GM21737 (cell line): Measurements from ENCODE around the gene OCA2.
"Not testable (repeated sequence)": the region's sequence is repeated elsewhere in the genome, so short reads cannot be mapped to it uniquely, and the experiment has no call there.

ENCODE experiments used
- ATAC-seq: cut with Tn5 transposase; IDR thresholded peaks from one replicate; pipeline ENCODE4 v1.9.1; 2021; ENCODE audit warnings: mild to moderate bottlenecking, moderate library complexity; ENCODE audit not compliant: unreplicated experiment

The OCA2 gene

GRCh38 chr15:28121577-28121976, 22.5 kb upstream of the OCA2 start:
- ATAC-seq, result not testable (repeated sequence)

GRCh38 chr15:28120359-28120640, 21.2 kb upstream of the OCA2 start:
- ATAC-seq, result no peak

- no peak for ATAC-seq
Measured at GRCh38 chr15:28118531-28118930, 19.4 kb upstream of the OCA2 start.

- ATAC-seq, result no peak
Measured at GRCh38 chr15:28118083-28118482, 19.0 kb upstream of the OCA2 start.

- ATAC-seq, result no peak
Measured at GRCh38 chr15:28117432-28117990, 18.4 kb upstream of the OCA2 start.

GRCh38 chr15:28116521-28117431, 17.7 kb upstream of the OCA2 start:
- no peak for ATAC-seq

- no peak for ATAC-seq
Measured at GRCh38 chr15:28115871-28116270, 16.8 kb upstream of the OCA2 start.

- ATAC-seq, result no peak
Measured at GRCh38 chr15:28114721-28115622, 15.9 kb upstream of the OCA2 start.

GRCh38 chr15:28114114-28114455, 15.0 kb upstream of the OCA2 start:
- no peak for ATAC-seq

GRCh38 chr15:28113394-28114113, 14.4 kb upstream of the OCA2 start:
- no peak for ATAC-seq

GRCh38 chr15:28112962-28113361, 13.8 kb upstream of the OCA2 start:
- no peak for ATAC-seq

- no peak for ATAC-seq
Measured at GRCh38 chr15:28112101-28112760, 13.1 kb upstream of the OCA2 start.

- ATAC-seq, result no peak
Measured at GRCh38 chr15:28111543-28111942, 12.4 kb upstream of the OCA2 start.

GRCh38 chr15:28110481-28110881, 11.4 kb upstream of the OCA2 start:
- no peak for ATAC-seq

- no peak for ATAC-seq
Measured at GRCh38 chr15:28109626-28110455, 10.7 kb upstream of the OCA2 start.

- ATAC-seq, result no peak
Measured at GRCh38 chr15:28107904-28108275, 8.8 kb upstream of the OCA2 start.

GRCh38 chr15:28107111-28107903, 8.2 kb upstream of the OCA2 start:
- no peak for ATAC-seq

- no peak for ATAC-seq
Measured at GRCh38 chr15:28106294-28107110, 7.4 kb upstream of the OCA2 start.
